AG10803 (cell line): ENCODE results near the gene FEV.

ENCODE experiments used
- DNase-seq: peaks from one replicate; pipeline ENCODE4 v3.0.0; 2010; ENCODE audit warnings: low read depth
- H3K4me3 ChIP-seq: 2 replicates; pipeline ENCODE4 v1.5.1; 2011; ENCODE audit warnings: mild to moderate bottlenecking, low read length, control low read depth
- TF ChIP-seq, protein P1 (sequence below): conservative IDR thresholded peaks from 2 replicates; pipeline ENCODE4 v1.5.1; 2011; ENCODE audit warnings: mild to moderate bottlenecking, low read length, control low read depth, inconsistent platforms

FEV gene

DNA sequence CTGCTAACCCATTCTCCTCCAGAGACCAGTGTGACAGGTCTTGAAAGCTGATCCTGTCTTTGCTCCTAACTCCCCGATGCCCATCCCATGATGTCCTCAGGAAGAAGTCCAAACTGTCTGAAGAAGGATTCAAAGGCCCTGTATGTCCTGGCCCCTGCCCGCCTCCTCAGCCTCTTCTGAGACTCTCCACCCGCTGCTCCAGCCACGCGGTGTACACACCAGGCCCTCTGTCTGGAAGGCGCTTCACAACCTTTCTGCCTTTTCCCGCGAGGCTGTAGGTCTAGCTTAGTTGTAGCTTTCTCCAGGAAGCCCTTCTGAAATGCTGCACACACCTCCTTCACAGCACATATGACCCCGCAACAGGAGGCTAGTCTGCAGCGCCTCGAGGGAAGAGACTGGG lies 31.7 kb upstream of the FEV start:
- no peak overlapping the region for H3K4me3 ChIP-seq
- no peak for DNase-seq
- TF ChIP-seq, protein P1, sequence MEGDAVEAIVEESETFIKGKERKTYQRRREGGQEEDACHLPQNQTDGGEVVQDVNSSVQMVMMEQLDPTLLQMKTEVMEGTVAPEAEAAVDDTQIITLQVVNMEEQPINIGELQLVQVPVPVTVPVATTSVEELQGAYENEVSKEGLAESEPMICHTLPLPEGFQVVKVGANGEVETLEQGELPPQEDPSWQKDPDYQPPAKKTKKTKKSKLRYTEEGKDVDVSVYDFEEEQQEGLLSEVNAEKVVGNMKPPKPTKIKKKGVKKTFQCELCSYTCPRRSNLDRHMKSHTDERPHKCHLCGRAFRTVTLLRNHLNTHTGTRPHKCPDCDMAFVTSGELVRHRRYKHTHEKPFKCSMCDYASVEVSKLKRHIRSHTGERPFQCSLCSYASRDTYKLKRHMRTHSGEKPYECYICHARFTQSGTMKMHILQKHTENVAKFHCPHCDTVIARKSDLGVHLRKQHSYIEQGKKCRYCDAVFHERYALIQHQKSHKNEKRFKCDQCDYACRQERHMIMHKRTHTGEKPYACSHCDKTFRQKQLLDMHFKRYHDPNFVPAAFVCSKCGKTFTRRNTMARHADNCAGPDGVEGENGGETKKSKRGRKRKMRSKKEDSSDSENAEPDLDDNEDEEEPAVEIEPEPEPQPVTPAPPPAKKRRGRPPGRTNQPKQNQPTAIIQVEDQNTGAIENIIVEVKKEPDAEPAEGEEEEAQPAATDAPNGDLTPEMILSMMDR: no peak

DNA sequence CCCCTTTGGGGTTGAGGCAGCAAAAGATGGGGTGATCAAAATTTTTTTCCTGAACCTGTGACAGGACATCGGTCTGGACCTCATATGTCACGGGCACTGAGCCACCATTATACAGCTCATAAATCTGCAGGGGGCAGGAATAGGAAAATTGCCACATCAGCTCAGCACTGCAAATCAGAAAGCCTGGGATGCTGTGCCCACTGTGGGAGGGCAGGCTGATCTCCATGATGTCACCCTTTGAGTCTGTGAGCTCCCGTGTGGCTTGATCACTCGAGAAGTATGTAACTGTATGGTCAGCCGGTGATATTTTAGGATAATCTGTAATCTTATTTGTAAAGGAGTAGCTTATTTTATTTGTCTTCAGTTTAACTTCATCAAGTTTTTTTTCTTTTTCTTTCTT lies 25.9 kb upstream of the FEV start:
- no peak for DNase-seq
- TF ChIP-seq, protein P1: no peak
- no peak overlapping the region for H3K4me3 ChIP-seq

DNA sequence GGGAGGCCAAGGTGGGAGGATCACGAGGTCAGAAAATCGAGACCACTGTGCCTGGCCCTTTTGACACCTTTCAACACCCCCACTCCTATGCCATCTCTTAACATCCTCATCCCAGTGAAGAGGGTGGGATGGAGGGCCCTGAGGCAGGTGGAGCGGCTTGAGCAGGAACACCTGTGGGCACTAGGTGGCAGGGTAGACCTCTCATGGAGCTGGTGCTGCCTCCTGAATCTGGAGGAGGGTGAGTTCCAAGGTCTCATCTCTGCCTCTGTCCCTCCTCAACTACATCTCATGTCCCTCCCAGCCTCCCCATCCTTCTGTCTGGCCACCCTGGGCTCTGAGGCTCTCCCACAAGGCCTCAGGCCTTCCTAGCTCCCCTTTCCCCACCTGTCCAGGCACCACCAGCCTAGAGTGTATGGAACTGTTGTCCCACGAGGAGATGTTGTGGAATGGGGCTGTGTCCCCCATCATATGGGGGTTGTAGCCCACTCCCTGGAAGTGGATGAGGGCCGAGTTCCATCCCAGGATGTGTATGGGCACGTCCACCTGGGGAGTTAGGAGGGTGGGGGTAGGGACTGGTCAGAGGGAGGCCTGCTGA lies 25.3 kb upstream of the FEV start:
- TF ChIP-seq, protein P1: 0 out of 2 replicates have a peak, but pooled peaks have one; percentile 4
- DNase-seq: no peak
- H3K4me3 ChIP-seq: no peak overlapping the region

DNA sequence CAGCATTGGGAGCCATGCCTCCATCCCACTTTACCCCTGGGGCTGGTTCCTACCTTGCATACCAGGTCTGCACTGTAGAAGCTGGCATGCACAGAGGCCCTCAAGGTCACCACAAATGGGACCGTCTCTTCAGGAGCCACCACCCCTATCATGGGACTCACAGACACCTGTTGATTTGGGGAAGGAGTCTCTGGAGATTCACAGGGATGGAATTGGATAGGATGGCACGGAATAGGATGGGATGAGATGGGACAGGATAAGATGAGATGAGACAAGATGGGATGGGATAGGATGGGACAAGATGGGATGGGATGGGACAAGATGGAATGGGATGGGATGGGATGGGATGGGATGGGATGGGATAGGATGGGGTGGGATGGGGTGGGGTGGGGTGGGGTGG lies 24.3 kb upstream of the FEV start:
- TF ChIP-seq, protein P1: no peak
- H3K4me3 ChIP-seq: no peak overlapping the region
- DNase-seq: no peak

DNA sequence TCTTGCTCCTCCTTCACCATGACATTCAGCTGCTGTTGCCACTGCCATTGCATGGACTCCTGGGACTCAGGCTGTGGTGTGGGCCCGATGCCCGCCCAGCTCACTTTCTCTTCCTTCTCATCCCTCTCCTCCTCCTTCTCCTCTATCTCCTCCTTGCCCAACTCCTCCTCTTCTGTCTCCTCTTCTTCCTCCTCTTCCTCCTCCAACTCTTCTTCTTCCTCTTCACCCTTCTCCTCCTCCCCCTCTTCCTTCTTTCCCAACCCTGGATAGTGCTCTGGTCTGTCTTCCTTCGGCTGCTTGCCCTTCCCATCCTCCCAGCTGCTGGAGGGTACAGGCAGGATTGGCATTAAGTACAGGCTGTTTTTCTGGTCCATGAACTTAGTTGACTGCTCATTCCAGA lies 19.0 kb upstream of the FEV start:
- TF ChIP-seq, protein P1: no peak
- no peak overlapping the region for H3K4me3 ChIP-seq
- DNase-seq: no peak

DNA sequence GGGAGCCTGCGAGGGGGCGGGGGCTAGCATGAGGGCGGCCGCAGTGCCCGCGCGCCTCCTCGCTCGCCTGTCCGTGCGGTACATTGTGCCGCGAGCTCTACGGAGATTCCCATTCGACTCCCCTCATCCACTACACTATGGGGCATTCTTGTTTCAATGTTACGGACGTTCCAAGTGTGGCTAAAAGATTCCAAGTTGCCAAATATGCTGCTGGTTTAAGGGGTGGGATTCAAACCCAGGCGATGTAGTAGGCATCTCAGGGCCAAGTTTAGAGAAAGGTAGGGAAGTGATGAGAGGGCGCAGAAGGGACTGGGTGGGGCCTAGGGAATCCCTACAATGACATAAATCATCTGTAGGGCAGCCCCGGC lies 18.3 kb upstream of the FEV start:
- H3K4me3 ChIP-seq: no peak overlapping the region
- TF ChIP-seq, protein P1: no peak
- no peak for DNase-seq

DNA sequence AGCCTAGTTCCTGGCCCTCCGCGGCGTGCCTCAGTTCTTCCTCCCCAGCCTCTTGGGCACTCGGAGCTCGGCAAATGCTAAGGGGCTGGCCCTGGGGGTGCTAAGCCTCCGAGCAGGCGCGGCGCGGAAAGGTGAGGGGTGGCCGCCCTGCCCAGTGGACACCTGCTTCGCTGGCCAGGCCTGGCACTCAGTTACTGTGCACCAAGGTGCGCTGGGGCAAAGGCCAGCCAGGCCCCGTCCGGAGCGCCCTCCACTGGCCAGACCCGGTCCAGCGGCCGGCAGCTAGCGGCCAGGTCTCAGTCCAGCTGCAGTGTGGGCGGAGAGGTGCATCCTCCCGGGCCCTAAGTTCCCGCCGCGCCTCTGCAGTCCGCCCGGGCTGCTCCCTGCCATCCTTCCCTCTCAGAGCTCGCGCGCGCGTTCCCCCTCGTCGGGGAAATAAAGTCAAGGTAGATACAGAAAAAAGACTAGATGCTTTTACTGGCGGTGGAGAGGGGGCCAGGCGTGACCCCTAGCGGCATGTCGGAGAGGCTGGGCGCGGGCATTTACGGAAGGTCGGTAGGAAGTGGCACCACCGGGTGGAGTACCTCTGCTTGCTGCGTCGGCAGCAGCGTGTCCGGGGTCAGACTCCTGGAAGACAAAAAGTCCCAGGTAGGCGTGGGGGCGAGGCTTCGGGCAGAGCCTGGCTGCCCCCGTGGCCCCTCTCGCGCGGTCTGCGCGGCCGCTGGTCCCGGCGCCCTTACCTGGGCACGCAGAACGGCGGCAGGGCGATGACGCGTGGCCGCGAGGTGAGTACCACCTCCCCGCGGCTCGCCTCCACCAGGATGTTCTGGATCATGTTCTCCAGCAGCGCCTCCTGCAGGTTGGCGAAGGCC lies 17.6 kb upstream of the FEV start:
- no peak overlapping the region for H3K4me3 ChIP-seq
- TF ChIP-seq, protein P1: no peak
- DNase-seq: no peak
